OCI-LY3 (cell line): ENCODE data around the gene CELF6.

Experiments
- H2AFZ ChIP-seq: fragments of 200-600, 300-600 bp; shearing (Covaris generic); 2 replicates; pipeline ENCODE4 v1.6.0; 2014; ENCODE audit warnings: antibody characterized with exemption, low read depth, low read length
- H3K27ac ChIP-seq: fragments of 200-600, 300-600 bp; sonication (generic); 2 replicates; pipeline ENCODE4 v1.5.1; 2014; ENCODE audit warnings: mild to moderate bottlenecking, low read length, moderate library complexity, mixed read lengths
- H3K27me3 ChIP-seq: fragments of 200-600, 300-600 bp; sonication (generic); 2 replicates; pipeline ENCODE4 v1.6.1; 2014; ENCODE audit warnings: low read depth, low read length, mixed read lengths
- H3K36me3 ChIP-seq: fragments of 200-600, 300-600 bp; sonication (generic); replicated peaks from 2 replicates; pipeline ENCODE3; 2014; ENCODE audit warnings: low read depth, low read length, mixed read lengths
- H3K4me1 ChIP-seq: fragments of 300-600, 200-600 bp; sonication (generic); 2 replicates; pipeline ENCODE4 v1.6.1; 2014; ENCODE audit warnings: low read length, mixed read lengths
- H3K4me2 ChIP-seq: fragments of 200-600, 300-600 bp; sonication (generic); 2 replicates; pipeline ENCODE4 v1.6.1; 2014; ENCODE audit warnings: low read length, mixed read lengths
- H3K4me3 ChIP-seq: fragments of 300-600, 200-600 bp; sonication (generic); 2 replicates; pipeline ENCODE4 v1.5.1; 2014; ENCODE audit warnings: antibody characterized with exemption, mild to moderate bottlenecking, low read length, moderate library complexity
- H3K79me2 ChIP-seq: fragments of 300-600, 200-600 bp; shearing (Covaris generic); 2 replicates; pipeline ENCODE4 v1.6.1; 2014; ENCODE audit warnings: mild to moderate bottlenecking, low read length, mixed read lengths
- H3K9ac ChIP-seq: fragments of 300-600, 200-600 bp; shearing (Covaris generic); 2 replicates; pipeline ENCODE4 v1.6.0; 2014; ENCODE audit warnings: mild to moderate bottlenecking, low read length, moderate library complexity
- H3K9me3 ChIP-seq: fragments of 200-600, 300-600 bp; shearing (Covaris generic); 2 replicates; pipeline ENCODE4 v1.6.1; 2014; ENCODE audit warnings: low read length, mixed read lengths; ENCODE audit not compliant: insufficient read depth
- H4K20me1 ChIP-seq: fragments of 200-600, 300-600 bp; sonication (generic); 2 replicates; pipeline ENCODE4 v1.6.1; 2016; ENCODE audit warnings: low read length, mixed read lengths; ENCODE audit not compliant: insufficient read depth
- EZH2phosphoT487 ChIP-seq: fragments of 200-600 bp; shearing (Covaris generic); IDR thresholded peaks from 2 replicates; pipeline ENCODE4 v1.6.1; 2018; ENCODE audit warnings: antibody characterized with exemption, mixed run types, low read depth
- TF ChIP-seq, protein P1 (sequence below): fragments of 200-600, 300-600 bp; sonication (generic); IDR thresholded peaks from 2 replicates; pipeline ENCODE4 v1.5.1; 2014; ENCODE audit warnings: antibody characterized with exemption, low read length, low read depth

Gene CELF6

DNA sequence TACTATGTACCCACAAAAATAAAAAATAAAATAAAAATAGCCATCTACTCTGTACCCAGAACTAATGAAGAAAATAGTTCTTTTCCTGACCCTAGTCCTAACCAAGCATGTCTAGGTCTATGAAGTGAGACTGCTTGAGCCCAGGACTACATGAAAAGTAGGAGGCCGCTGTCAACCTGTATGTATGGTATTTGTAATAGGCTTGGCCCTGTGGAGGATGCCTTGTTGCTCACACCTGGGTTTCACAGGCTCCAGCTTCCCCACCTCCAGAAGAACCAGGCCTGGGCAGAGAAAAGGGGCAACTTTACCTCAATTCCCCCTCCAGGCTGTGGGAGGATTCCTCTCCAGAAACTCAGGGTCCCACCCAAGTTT, 82.1 kb downstream of the CELF6 start:
- no peak overlapping the region for H2AFZ ChIP-seq

DNA sequence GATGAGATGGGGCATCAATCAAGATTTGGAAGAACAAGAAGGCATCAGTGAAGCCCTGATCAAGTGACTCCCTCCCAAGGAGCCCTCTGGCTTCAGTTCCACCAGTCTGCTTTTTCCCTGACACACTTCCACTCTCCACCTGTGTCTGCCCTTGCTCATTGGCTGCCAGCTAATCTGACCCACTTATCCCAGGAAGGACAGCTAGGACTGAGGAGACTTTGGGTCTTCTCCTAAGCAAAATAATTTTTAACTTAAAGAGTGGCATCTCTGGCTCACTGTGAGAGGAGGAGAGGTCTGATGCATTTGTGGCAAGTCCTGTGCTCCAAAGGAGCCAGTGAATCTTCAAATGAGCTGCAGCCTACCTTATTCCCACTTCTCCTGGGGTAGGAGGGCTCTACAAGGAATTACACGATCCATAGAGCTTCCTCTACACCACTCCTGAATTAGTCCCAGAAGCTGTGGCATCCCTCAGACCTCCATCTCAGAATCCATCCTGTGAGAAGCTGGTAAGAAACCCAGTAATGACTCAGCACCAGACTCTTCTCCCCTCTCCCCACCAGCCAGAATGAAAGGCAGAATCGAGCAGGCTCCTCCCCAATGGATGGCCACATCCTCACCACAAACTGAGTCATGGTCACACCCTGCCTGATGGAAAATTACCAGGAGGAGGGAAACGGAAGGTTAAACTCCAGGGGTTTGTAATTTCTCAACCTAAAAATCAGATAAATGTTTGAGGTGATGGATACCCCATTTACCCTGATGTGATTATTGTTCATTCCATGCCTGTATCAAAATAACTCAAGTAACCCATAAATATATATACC, 82.7 kb downstream of the CELF6 start:
- Histone ChIP-seq H3K4me2 (peak overlapping the region; percentile 23; the same call in 1 of the 2 replicates), H3K4me1 (peaks cover 14% of the 10 kb centered on the region), H3K36me3 (peaks cover 28% of the 10 kb centered on the region), H3K79me2 (peaks cover 3% of the 10 kb centered on the region), H3K9ac (no peak overlapping the region), H3K27ac (no peak overlapping the region), H2AFZ (no peak overlapping the region), H3K4me3 (no peak overlapping the region), H3K27me3 (no peaks in the 10 kb centered on the region), H3K9me3 (no peaks in the 10 kb centered on the region), H4K20me1 (no peaks in the 10 kb centered on the region)
- TF ChIP-seq EZH2phosphoT487: no peak
- TF ChIP-seq, protein P1, sequence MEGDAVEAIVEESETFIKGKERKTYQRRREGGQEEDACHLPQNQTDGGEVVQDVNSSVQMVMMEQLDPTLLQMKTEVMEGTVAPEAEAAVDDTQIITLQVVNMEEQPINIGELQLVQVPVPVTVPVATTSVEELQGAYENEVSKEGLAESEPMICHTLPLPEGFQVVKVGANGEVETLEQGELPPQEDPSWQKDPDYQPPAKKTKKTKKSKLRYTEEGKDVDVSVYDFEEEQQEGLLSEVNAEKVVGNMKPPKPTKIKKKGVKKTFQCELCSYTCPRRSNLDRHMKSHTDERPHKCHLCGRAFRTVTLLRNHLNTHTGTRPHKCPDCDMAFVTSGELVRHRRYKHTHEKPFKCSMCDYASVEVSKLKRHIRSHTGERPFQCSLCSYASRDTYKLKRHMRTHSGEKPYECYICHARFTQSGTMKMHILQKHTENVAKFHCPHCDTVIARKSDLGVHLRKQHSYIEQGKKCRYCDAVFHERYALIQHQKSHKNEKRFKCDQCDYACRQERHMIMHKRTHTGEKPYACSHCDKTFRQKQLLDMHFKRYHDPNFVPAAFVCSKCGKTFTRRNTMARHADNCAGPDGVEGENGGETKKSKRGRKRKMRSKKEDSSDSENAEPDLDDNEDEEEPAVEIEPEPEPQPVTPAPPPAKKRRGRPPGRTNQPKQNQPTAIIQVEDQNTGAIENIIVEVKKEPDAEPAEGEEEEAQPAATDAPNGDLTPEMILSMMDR: no peak

More for the DNA sequence above, 82.1 kb downstream of the CELF6 start:
- Histone ChIP-seq H3K9ac (no peak overlapping the region), H3K4me3 (no peak overlapping the region), H3K27me3 (no peaks in the 10 kb centered on the region), H3K36me3 (peaks cover 34% of the 10 kb centered on the region), H3K27ac (no peak overlapping the region), H3K4me1 (peaks cover 11% of the 10 kb centered on the region), H3K4me2 (no peak overlapping the region), H4K20me1 (no peaks in the 10 kb centered on the region; the same call in 1 of the 2 replicates), H3K9me3 (no peaks in the 10 kb centered on the region), H3K79me2 (no peaks in the 10 kb centered on the region)
- TF ChIP-seq EZH2phosphoT487: no peak
- TF ChIP-seq, protein P1: no peak

DNA sequence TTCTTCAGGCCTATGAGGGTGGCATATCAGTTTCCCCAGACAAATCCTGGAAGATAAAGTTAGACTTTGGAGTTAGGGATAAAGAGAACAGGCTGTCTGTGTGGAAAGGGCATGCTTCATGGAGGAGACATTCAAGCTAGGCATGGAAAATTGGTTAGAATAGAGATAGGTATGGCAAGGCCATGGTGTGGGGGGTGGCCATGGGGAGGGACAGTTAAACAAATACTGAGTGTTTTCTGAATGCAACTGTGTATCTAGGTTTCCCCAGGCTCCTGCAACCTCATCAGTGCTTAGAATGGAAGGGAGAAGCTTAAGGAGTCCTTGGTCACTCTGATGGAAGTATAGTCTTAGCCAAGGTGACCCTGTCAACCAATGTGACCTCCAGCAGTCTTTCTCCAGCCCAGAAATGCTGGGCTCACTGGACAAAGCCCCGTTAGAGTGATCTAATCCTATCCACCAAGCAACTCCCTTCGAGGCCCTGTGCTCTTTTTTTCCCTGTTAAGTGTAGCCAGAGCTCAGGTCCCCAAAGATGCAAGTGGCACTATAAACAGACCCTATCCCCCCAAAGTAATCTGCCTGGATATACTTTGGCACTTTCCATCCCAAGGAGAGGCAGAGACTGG, 83.5 kb downstream of the CELF6 start:
- no peak overlapping the region for H3K4me3 ChIP-seq

DNA sequence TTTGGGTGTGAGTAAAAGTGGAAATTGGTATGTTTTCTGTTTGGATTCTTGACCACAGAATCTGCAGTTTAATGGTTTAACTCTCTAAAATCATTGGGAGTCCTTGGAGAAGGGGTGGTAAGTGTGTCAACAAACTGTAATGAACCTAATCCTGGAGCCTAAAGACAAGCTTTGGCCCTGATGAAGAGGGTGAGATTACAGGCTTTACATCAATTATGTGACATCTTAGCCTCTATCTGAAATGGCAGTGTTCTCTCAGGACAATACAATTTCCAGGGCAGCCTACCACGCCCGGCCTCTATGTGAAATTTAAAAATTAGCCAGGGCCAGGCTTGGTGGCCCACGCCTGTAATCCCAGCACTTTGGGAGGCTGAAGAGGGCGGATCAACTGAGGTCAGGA, 84.7 kb downstream of the CELF6 start:
- H3K79me2 ChIP-seq: peaks cover 20% of the 10 kb centered on the region
- H4K20me1 ChIP-seq: no peaks in the 10 kb centered on the region
- H3K27ac ChIP-seq: no peak overlapping the region
- H3K9me3 ChIP-seq: no peaks in the 10 kb centered on the region
- H3K4me2 ChIP-seq: no peak overlapping the region
- H3K36me3 ChIP-seq: peaks cover 15% of the 10 kb centered on the region
- TF ChIP-seq, protein P1: no peak
- no peak for TF ChIP-seq EZH2phosphoT487
- no peak overlapping the region for H3K4me3 ChIP-seq
- H3K9ac ChIP-seq: no peak overlapping the region
- H3K27me3 ChIP-seq: no peaks in the 10 kb centered on the region
- peaks cover 18% of the 10 kb centered on the region for H3K4me1 ChIP-seq
- H2AFZ ChIP-seq: no peak overlapping the region

More for the DNA sequence above, 83.5 kb downstream of the CELF6 start:
- H3K79me2 ChIP-seq: peaks cover 10% of the 10 kb centered on the region
- H3K4me1 ChIP-seq: peaks cover 18% of the 10 kb centered on the region
- H3K4me2 ChIP-seq: no peak overlapping the region
- H4K20me1 ChIP-seq: no peaks in the 10 kb centered on the region
- peaks cover 21% of the 10 kb centered on the region for H3K36me3 ChIP-seq
- no peak overlapping the region for H3K27ac ChIP-seq
- no peak overlapping the region for H2AFZ ChIP-seq
- TF ChIP-seq, protein P1: no peak
- no peak for TF ChIP-seq EZH2phosphoT487
- H3K9me3 ChIP-seq: no peaks in the 10 kb centered on the region
- H3K9ac ChIP-seq: no peak overlapping the region
- no peaks in the 10 kb centered on the region for H3K27me3 ChIP-seq
